SK-MEL-5 (cell line): ENCODE measurements around the gene UBE3C. TPM values are rescaled to one million over a fixed set of nuclear protein-coding genes. Genes with fewer than 3 reads are reported as not detected.
"Not testable (repeated sequence)": the region's sequence is repeated elsewhere in the genome, so short reads cannot be mapped to it uniquely, and the experiment has no call there.

Experiments used
- DNase-seq: peaks from one replicate; pipeline ENCODE4 v3.0.0-alpha.2; 2016; ENCODE audit warnings: low read depth, low spot score
- in situ Hi-C: cut with HindIII; loops from 2 replicates; pipeline ENCODE4 v1.10.0; 2016; ENCODE audit warnings: low sequenced_read_pairs, high pct_unique_total_duplicates, low pct_unique_long_range_greater_than_20kb
- polyA plus RNA-seq, 2 experiments: library from polyadenylated mRNA; depleted of rRNA; stranded (reverse); fragments of >200 nt; gene quantifications; 2 replicates each; pipeline ENCODE4 v1.2.3, GENCODE V29; 2015
- total RNA-seq: library from RNA; depleted of rRNA; stranded (reverse); fragments of >200 nt; shearing (Covaris generic); gene quantifications from 2 replicates; pipeline ENCODE4 v1.2.3, GENCODE V29; 2014; rRNA removed

The UBE3C gene
- total RNA-seq, result 142 and 153 TPM in 2 replicates
- polyA plus RNA-seq (2015; cell fraction: cytosol; rRNA removed), result 87.7 and 121 TPM in 2 replicates
- 60.2 and 62.1 TPM in 2 replicates for polyA plus RNA-seq (2015; cell fraction: nucleus; rRNA removed)

DNA sequence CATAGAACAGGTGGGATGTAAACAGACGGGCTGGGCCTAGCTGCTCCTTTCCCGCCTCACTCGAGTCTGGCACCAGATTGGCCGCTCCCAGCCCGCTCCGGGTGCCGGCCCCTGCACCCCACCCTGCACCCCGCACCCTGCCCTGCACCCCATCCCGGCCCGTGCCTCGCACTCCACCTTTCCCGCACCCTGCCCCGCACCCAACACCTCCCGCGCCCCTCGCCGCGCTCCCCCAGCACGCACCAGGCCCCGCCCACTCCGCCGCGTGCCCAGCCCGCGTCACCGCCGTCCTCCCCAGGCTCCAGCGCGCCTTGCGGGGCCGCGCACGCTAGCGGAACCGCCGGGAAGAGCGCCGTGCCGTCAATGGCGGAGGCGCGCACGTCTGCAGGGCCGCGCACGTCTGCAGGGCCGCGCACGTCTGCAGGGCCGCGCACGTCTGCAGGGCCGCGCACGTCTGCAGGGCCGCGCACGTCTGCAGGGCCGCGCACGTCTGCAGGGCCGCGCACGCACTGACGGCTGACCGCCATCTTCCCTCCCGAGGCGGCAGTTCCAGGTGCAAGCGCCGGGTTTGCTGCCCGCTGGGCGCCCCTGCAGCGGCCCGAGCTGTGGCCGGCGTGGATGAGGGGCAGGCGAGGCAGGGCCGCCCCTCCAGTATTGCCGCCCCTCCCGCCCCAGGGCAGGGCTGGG lies at the start of gene UBE3C:
Gene UBE3C (plus strand): TSS at position 503 of the 687 bp plus-strand sequence. CDS start 347 bp downstream, outside the sequence.
- DNase-seq, result peak; percentile 92
- in situ Hi-C loops, result no loop called here

DNA sequence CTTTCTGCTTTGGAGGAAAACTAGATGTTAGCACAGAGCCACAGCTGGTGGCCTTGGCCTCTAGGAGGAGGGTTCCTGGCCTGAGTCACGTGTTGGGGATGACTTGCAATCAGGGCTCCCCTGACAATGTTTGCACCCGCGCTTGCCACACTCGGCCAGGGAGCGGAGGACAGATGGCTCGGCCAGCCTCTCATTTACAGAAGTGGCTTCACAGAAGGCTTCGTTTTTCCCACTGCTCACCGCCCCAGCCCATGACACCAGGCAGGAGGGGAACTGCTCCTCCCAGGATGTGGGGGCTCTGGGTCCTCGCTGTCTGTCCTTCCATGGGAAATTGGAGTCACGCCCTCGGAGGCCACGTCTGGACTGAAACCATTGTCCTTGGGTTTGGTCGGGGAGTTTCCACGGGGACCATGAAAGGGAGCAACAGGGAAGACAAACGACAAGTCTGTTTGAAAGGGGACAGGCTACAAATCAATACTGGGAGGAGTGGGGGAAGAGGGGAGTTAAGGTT lies 49.6 kb upstream of the UBE3C start:
- in situ Hi-C loops, result no loop called here
- DNase-seq, result no peak

- in situ Hi-C loops, result no loop called here
- no peak for DNase-seq
Measured at GRCh38 chr7:157090485-157091165, 48.1 kb upstream of the UBE3C start.

- in situ Hi-C loops, result no loop called here
- no peak for DNase-seq
Measured at GRCh38 chr7:157096286-157097055, 42.3 kb upstream of the UBE3C start.

DNA sequence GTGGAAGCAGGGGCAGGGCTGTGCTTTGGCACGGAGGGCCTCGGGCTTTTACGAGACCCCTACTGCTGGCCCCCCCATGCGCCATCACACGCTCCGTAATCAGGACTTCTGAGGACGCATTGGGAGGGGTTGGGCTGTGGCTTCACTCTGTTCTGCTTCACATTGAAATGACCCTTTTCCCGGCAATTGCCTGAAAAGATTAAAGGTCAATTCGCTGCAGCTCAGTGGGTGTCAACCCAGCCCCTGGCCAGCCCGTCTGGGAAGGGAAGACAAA lies 41.7 kb upstream of the UBE3C start:
- in situ Hi-C loops, result no loop called here
- no peak for DNase-seq

DNA sequence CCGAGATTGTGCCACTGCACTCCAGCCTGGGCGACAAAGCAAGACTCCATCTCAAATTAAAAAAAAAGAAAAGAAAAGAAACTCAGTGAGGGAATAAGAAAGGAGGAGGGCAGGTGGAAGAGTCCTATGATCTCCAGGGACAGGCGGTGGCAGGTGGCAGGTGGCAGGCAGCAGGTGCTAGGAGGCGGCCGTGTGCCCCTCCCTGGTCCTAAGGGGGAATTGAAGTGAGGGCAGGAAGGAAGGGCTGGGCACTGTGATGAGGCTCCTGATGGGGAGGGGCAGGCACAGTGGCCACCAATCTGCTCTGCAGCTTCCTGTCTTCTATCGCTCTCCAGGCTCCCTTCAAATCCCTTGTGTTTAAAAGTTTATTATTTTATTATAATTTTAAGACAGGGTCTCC lies 41.2 kb upstream of the UBE3C start:
- DNase-seq, result no peak
- in situ Hi-C loops, result no loop called here

- in situ Hi-C loops, DNase-seq: not testable (repeated sequence)
Measured at GRCh38 chr7:157100005-157100404, 38.7 kb upstream of the UBE3C start.

- DNase-seq, in situ Hi-C loops: not testable (repeated sequence)
Measured at GRCh38 chr7:157103641-157104040, 35.1 kb upstream of the UBE3C start.

DNA sequence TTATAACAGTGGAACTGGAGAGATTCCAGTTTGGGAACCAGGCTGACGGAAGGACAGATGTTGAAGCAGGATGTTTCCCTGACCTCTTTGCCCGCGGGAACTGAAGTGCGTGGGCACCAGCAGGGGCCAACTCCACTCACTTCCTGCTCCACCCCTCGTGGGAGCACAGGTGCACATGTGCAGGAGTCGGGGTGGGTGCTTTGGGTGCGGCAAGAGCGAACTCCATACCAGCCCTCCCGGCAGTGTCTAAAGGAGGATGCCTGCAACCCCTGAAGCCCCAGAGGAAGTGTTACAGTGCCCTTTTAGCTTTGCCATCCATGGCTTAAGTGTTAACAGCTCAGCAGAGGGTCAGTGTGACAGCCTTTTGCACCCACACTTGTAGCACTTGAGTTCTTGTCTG lies 27.4 kb upstream of the UBE3C start:
- in situ Hi-C loops, result no loop called here
- DNase-seq, result no peak

DNA sequence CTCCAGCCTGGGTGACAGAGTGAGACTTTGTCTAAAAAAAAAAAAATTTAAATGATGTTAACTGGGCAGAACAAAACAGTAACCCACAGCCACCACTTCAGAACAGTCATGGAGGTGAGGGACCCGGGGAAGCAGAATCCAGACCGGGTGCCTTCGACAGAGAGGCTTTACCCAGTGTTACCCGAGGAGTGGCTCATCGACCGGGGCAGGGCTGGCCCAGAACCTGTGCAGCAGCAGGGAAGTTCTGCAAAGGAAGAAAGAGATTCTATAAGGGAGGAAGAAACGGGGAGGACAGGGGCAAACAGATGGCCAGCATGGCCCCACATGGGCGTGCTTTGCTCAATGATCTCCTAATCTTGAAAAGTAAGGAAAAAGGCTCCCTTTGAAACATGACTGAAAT lies 26.0 kb upstream of the UBE3C start:
- in situ Hi-C loops, result no loop called here
- DNase-seq, result no peak

GRCh38 chr7:157113607-157114006 lies 25.1 kb upstream of the UBE3C start:
- in situ Hi-C loops, result no loop called here
- no peak for DNase-seq

DNA sequence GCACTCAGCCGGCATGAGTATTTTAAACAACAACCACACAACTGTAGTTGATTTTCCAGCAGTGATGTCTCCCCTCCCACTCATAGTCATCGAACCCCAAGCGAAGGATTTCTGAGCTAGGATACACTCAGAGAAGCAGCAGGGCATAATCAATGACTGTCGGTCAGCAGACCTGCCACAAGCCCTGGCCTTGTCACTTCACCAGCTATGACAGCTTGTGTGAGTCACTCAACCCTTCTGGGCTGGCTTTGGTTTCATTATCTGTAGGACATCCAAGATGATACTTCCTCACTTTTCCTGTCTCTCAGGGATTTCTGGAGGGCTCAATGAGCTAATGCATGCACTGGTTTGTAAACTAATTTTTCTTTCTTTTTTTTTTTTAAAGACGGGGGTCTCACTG lies 22.0 kb upstream of the UBE3C start:
- in situ Hi-C loops, result no loop called here
- DNase-seq, result no peak

DNA sequence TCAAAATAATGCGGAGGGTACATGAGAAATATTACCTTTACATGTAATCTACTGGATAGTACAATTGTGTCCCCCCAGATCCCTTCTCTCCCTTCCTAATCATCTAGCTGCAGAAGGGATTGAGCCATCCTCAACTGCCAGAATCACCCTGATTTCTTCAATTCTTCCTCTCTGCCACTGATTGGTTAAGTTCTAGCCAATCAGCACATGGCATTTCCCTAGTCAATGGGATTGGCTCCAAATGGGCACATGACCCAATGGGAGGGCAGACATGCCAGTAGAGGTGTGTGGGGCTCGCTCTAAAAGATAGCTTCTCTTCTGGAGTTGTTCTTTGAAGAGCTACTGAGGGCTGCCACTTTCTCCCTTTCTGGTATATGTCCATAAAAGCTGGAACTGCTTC lies 20.9 kb upstream of the UBE3C start:
- in situ Hi-C loops, result no loop called here

DNA sequence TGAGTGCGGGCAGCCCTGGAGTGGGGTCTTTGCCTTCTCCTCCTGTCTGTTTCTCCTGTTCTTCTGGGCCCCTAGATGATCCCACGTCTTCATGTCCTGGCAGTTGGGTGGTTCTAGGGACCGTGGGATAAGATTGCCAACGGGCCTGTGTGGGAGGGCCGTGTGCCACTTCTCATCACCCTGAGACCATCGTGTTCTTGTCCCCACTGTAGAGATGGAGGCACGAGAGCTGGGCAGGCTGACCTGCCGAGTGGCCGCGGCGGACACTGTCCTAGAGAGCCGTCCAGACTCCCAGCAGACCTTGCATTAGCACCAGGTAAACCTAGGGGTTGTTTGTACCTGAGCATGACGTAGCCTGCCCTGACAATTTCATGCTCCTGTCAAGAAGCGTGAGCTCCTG lies 18.5 kb upstream of the UBE3C start:
- no peak for DNase-seq
- in situ Hi-C loops, result no loop called here

More for the DNA sequence above, 20.9 kb upstream of the UBE3C start:
- DNase-seq, result no peak

GRCh38 chr7:157121184-157121715 lies 17.5 kb upstream of the UBE3C start:
- in situ Hi-C loops, result no loop called here
- DNase-seq, result no peak

GRCh38 chr7:157122800-157123495 lies 15.8 kb upstream of the UBE3C start:
- in situ Hi-C loops, result no loop called here
- DNase-seq, result no peak

GRCh38 chr7:157124690-157125089 lies 14.0 kb upstream of the UBE3C start:
- in situ Hi-C loops, result no loop called here
- no peak for DNase-seq
